NCI-H82 treated with DMSO at 0.1 percent for 48 hours (cell line): ENCODE data around the gene KCNJ10.

Experiments used
- DNase-seq: peaks from one replicate; lab custom pipeline; 2025; ENCODE audit not compliant: unreplicated experiment; lab: John Stamatoyannopoulos, UW

KCNJ10 gene

GRCh38 chr1:160084771-160085321, 14.9 kb upstream of the KCNJ10 start:
- no peak for DNase-seq

GRCh38 chr1:160083968-160084770, 14.2 kb upstream of the KCNJ10 start:
- DNase-seq, result no peak

GRCh38 chr1:160082926-160083325, 13.0 kb upstream of the KCNJ10 start:
- no peak for DNase-seq

- DNase-seq, result no peak
These were observed 12.5 kb upstream of the KCNJ10 start for GRCh38 chr1:160082487-160082886.

GRCh38 chr1:160081261-160081936, 11.4 kb upstream of the KCNJ10 start, which contains the start of gene KCNJ9:
KCNJ9 (plus strand) TSS chr1:160081538; CDS start chr1:160084031, 2,493 bp downstream.
- DNase-seq, result no peak

GRCh38 chr1:160080381-160081100, 10.6 kb upstream of the KCNJ10 start:
- no peak for DNase-seq

- DNase-seq, result no peak
These were observed 9.5 kb upstream of the KCNJ10 start for GRCh38 chr1:160079448-160079847.

- no peak for DNase-seq
These were observed 8.7 kb upstream of the KCNJ10 start for GRCh38 chr1:160078512-160079195.

GRCh38 chr1:160077486-160077885, 7.5 kb upstream of the KCNJ10 start:
- DNase-seq, result no peak

- no peak for DNase-seq
These were observed 6.3 kb upstream of the KCNJ10 start for GRCh38 chr1:160076295-160076694.

GRCh38 chr1:160075836-160076235, 5.9 kb upstream of the KCNJ10 start:
- no peak for DNase-seq

GRCh38 chr1:160074865-160075264, 4.9 kb upstream of the KCNJ10 start:
- DNase-seq, result no peak

GRCh38 chr1:160071289-160071688, 1.3 kb upstream of the KCNJ10 start:
- DNase-seq, result no peak

- DNase-seq, result peak; percentile 66
These were observed 543 bp upstream of the KCNJ10 start for GRCh38 chr1:160070243-160071163.

GRCh38 chr1:160068225-160068624, 1.7 kb downstream of the KCNJ10 start:
- no peak for DNase-seq

- no peak for DNase-seq
These were observed 2.9 kb downstream of the KCNJ10 start for GRCh38 chr1:160066829-160067745.

GRCh38 chr1:160064746-160065145, 5.2 kb downstream of the KCNJ10 start:
- DNase-seq, result no peak

GRCh38 chr1:160064164-160064563, 5.8 kb downstream of the KCNJ10 start:
- DNase-seq, result no peak

- no peak for DNase-seq
These were observed 6.8 kb downstream of the KCNJ10 start for GRCh38 chr1:160063176-160063575.
